NCI-H1417 (cell line): Measurements from ENCODE around the gene ABCD1.

Experiments used
- DNase-seq, 3 experiments: peaks; one replicate each; lab custom pipeline; 2025; lab: John Stamatoyannopoulos, UW

The ABCD1 gene

GRCh38 chrX:153773741-153774575, 49.3 kb downstream of the ABCD1 start:
- DNase-seq, result no peak

GRCh38 chrX:153774576-153775292, 50.1 kb downstream of the ABCD1 start:
- DNase-seq, result no peak

- no peak for DNase-seq
These were observed 50.9 kb downstream of the ABCD1 start for GRCh38 chrX:153775293-153776119.

GRCh38 chrX:153776120-153776599, 51.5 kb downstream of the ABCD1 start:
- no peak for DNase-seq

GRCh38 chrX:153776611-153777045, 52.0 kb downstream of the ABCD1 start:
- no peak for DNase-seq

- DNase-seq, result no peak
These were observed 52.8 kb downstream of the ABCD1 start for GRCh38 chrX:153777261-153778090.

- no peak for DNase-seq
These were observed 53.5 kb downstream of the ABCD1 start for GRCh38 chrX:153778181-153778580.

GRCh38 chrX:153778684-153779101, 54.0 kb downstream of the ABCD1 start:
- DNase-seq, result no peak

GRCh38 chrX:153779891-153780677, 55.4 kb downstream of the ABCD1 start:
- peak in 1 of 3 experiments; percentile 41 for DNase-seq

- peak in 2 of 3 experiments; percentile 25 to 35 for DNase-seq
These were observed 56.2 kb downstream of the ABCD1 start, which contains the start of gene SRPK3 for GRCh38 chrX:153780678-153781427. TSS of gene SRPK3 (plus strand) at chrX:153781041. CDS start at chrX:153781087, 46 bp downstream.

GRCh38 chrX:153781428-153782047, 56.9 kb downstream of the ABCD1 start:
- DNase-seq, result no peak

GRCh38 chrX:153782313-153782712, 57.7 kb downstream of the ABCD1 start:
- peak; percentile 15 to 80 (median 46) for DNase-seq

GRCh38 chrX:153782871-153783270, 58.2 kb downstream of the ABCD1 start:
- no peak for DNase-seq

- peak in 1 of 3 experiments; percentile 13 for DNase-seq
These were observed 58.8 kb downstream of the ABCD1 start for GRCh38 chrX:153783378-153784013.

GRCh38 chrX:153784325-153784967, 59.8 kb downstream of the ABCD1 start:
- DNase-seq, result no peak

GRCh38 chrX:153786669-153787068, 62.0 kb downstream of the ABCD1 start:
- no peak for DNase-seq

GRCh38 chrX:153789654-153790053, 65.0 kb downstream of the ABCD1 start:
- DNase-seq, result no peak
